K562 (cell line): ENCODE data around the gene DYNC1I1. TPM values are rescaled to one million over a fixed set of nuclear protein-coding genes. Genes with fewer than 3 reads are reported as not detected.

Experiments
- ATAC-seq: fragments of 200-7000 bp; cut with Tn5 transposase; 3 replicates; pipeline ENCODE4 v1.9.1; 2020; ENCODE audit warnings: moderate library complexity
- BruUV-seq: library from RNA; stranded (reverse); fragments of 400-500 nt; replicated peaks from 2 replicates; lab custom pipeline; 2021; lab: Mats Ljungman, UMichigan
- CTCF ChIA-PET: fragments of 300-600 bp; formaldehyde crosslinking; extraction: SDS; loops from one replicate; lab custom pipeline; 2021; ENCODE audit warnings: low intra/inter-chr PET ratio; lab: Yijun Ruan, JAX
- POLR2A ChIA-PET: fragments of 300-600, 350-650 bp; sonication (Branson Sonifier 250); formaldehyde crosslinking; extraction: SDS; loops from one replicate; lab custom pipeline; 2021; ENCODE audit warnings: antibody characterized with exemption, inconsistent platforms; lab: Yijun Ruan, JAX
- DNase-seq, 4 experiments: peaks; one replicate each; pipeline versions ENCODE4 v3.0.0 to v3.0.0-alpha.2; 2011 to 2018; ENCODE audit warnings: low spot score in 3 of 4, mixed read lengths in 3 of 4; ENCODE audit errors: extremely low read depth in 1 of 4
- FAIRE-seq: peaks from 2 replicates; lab custom pipeline; 2011; peaks lifted over from hg19 to GRCh38; lab: Jason Lieb, UNC
- H2AFZ ChIP-seq: 2 replicates; pipeline ENCODE4 v1.6.0; 2011; ENCODE audit warnings: low read depth, low read length, control low read depth, inconsistent platforms
- H3K27ac ChIP-seq: fragments of 200-600 bp; 3 replicates; pipeline ENCODE4 v1.8.0; 2011; ENCODE audit warnings: low read depth, mild to moderate bottlenecking, control low read depth, inconsistent platforms, low read length, moderate library complexity, mixed read lengths; ENCODE audit errors: extremely low read depth
- H3K27me3 ChIP-seq, 2 experiments: fragments of 300-600 bp in 1 of 2; 2 replicates in 1 of 2; 3 replicates in 1 of 2; pipeline versions ENCODE4 v1.6.0 to v1.8.0; 2011; ENCODE audit warnings: inconsistent platforms in 2 of 2, low read length in 2 of 2, mild to moderate bottlenecking in 1 of 2, mixed read lengths in 1 of 2, moderate library complexity in 1 of 2; ENCODE audit not compliant: control insufficient read depth in 2 of 2, insufficient read depth in 2 of 2
- H3K36me3 ChIP-seq: fragments of 300-600 bp; 3 replicates; pipeline ENCODE4 v1.8.0; 2011; ENCODE audit warnings: mild to moderate bottlenecking, low read length, inconsistent platforms; ENCODE audit not compliant: control insufficient read depth, insufficient read depth
- H3K4me1 ChIP-seq, 2 experiments: fragments of 200-600 bp in 1 of 2; replicated peaks in 1 of 2; 2 replicates in 1 of 2; 3 replicates in 1 of 2; pipeline versions ENCODE4 v1.5.1 to v1.8.0; 2011; ENCODE audit warnings: inconsistent platforms in 2 of 2, low read length in 2 of 2, mild to moderate bottlenecking in 1 of 2, mixed read lengths in 1 of 2, moderate library complexity in 1 of 2; ENCODE audit not compliant: control insufficient read depth in 2 of 2, insufficient read depth in 2 of 2
- H3K4me2 ChIP-seq: 2 replicates; pipeline ENCODE4 v1.6.1; 2011; ENCODE audit warnings: low read length, control low read depth, inconsistent platforms, mixed read lengths; ENCODE audit not compliant: insufficient read depth
- H3K4me3 ChIP-seq: fragments of 200-600 bp; sonication (generic), shearing (Covaris generic); 2 replicates; pipeline ENCODE4 v1.5.1; 2016; ENCODE audit warnings: control low read depth, inconsistent platforms
- H3K79me2 ChIP-seq: fragments of 200-600 bp; 3 replicates; pipeline ENCODE4 v1.8.0; 2011; ENCODE audit warnings: low read length, inconsistent platforms; ENCODE audit not compliant: control insufficient read depth, insufficient read depth
- H3K9ac ChIP-seq, 2 experiments: 2 replicates each; pipeline versions ENCODE4 v1.6.0 to v1.6.1; 2011; ENCODE audit warnings: low read depth in 2 of 2, low read length in 2 of 2, control low read depth in 1 of 2, inconsistent platforms in 1 of 2, mild to moderate bottlenecking in 1 of 2, mixed read lengths in 1 of 2; ENCODE audit not compliant: insufficient read depth in 1 of 2
- H3K9me1 ChIP-seq: one replicate; pipeline ENCODE4 v1.6.0; 2011; ENCODE audit warnings: inconsistent platforms, mild to moderate bottlenecking, low read length, moderate library complexity; ENCODE audit not compliant: control insufficient read depth, insufficient read depth
- H3K9me3 ChIP-seq: replicated peaks from 2 replicates; pipeline ENCODE4 v1.5.1; 2011; ENCODE audit warnings: low read depth, low read length, inconsistent platforms; ENCODE audit not compliant: control insufficient read depth, insufficient read depth
- H4K20me1 ChIP-seq: replicated peaks from 2 replicates; pipeline ENCODE4 v1.6.1; 2011; ENCODE audit warnings: low read length, inconsistent platforms, mixed read lengths; ENCODE audit not compliant: control insufficient read depth, insufficient read depth
- ATF7 ChIP-seq: fragments of 450-650 bp; IDR thresholded peaks from 2 replicates; pipeline ENCODE4 v1.7.1; 2014; ENCODE audit warnings: mild to moderate bottlenecking, moderate library complexity
- CXXC5 ChIP-seq: fragments of 250-450 bp; sonication (Bioruptor Pico); IDR thresholded peaks from 2 replicates; pipeline ENCODE4 v1.8.0; 2022; ENCODE audit warnings: inconsistent platforms, mild to moderate bottlenecking, moderate library complexity
- ESRRA ChIP-seq: fragments of 450-650 bp; IDR thresholded peaks from 2 replicates; pipeline ENCODE4 v1.6.1; 2014; ENCODE audit warnings: low read depth, mild to moderate bottlenecking, moderate library complexity, borderline replicate concordance
- MXD1 ChIP-seq: fragments of 250-450 bp; sonication (Bioruptor Pico); IDR thresholded peaks from 2 replicates; pipeline ENCODE4 v1.8.0; 2021; ENCODE audit warnings: borderline replicate concordance, mild to moderate bottlenecking, moderate library complexity; ENCODE audit not compliant: poor library complexity, severe bottlenecking
- NR2C2 ChIP-seq, 2 experiments: fragments of 200-800 bp in 1 of 2; sonication (Bioruptor generic) in 1 of 2; sonication (generic) in 1 of 2; formaldehyde crosslinking in 1 of 2; IDR thresholded peaks; 2 replicates each; pipeline versions ENCODE4 v1.6.1 to v1.8.0; 2016 to 2022; ENCODE audit warnings: mild to moderate bottlenecking in 1 of 2, missing compliant biosample characterization in 1 of 2, missing genetic modification characterization in 1 of 2, missing genetic modification reagents in 1 of 2
- RBM15 ChIP-seq: fragments of 200-400 bp; formaldehyde crosslinking; IDR thresholded peaks from 2 replicates; pipeline ENCODE4 v1.6.1; 2018; ENCODE audit warnings: mild to moderate bottlenecking, low read length, moderate library complexity; ENCODE audit not compliant: insufficient read depth
- RCOR1 ChIP-seq, 2 experiments: IDR thresholded peaks; 2 replicates each; pipeline ENCODE4 v1.6.1; 2012; ENCODE audit warnings: low read depth in 2 of 2, low read length in 2 of 2, borderline replicate concordance in 1 of 2, improper control_type of control experiment in 1 of 2
- STAT5B ChIP-seq: fragments of 250-450 bp; sonication (Bioruptor Pico); IDR thresholded peaks from 2 replicates; pipeline ENCODE4 v1.8.0; 2021; ENCODE audit warnings: mild to moderate bottlenecking, inconsistent platforms
- STAT6 ChIP-seq: sonication (generic); formaldehyde crosslinking; IDR thresholded peaks from 2 replicates; pipeline ENCODE4 v1.8.1; 2023; ENCODE audit warnings: mild to moderate bottlenecking, missing genetic modification reagents
- TAF9B ChIP-seq: fragments of 450-650 bp; IDR thresholded peaks from 2 replicates; pipeline ENCODE4 v1.6.1; 2018; ENCODE audit warnings: mild to moderate bottlenecking; ENCODE audit not compliant: partially characterized antibody
- TFAM ChIP-seq: fragments of 250-450 bp; sonication (Bioruptor Pico); conservative IDR thresholded peaks from 2 replicates; pipeline ENCODE4 v1.5.0; 2021; ENCODE audit warnings: mild to moderate bottlenecking, moderate library complexity
- ZBTB9 ChIP-seq: fragments of 450-650 bp; formaldehyde crosslinking; IDR thresholded peaks from 2 replicates; pipeline ENCODE4 v1.4.0; 2020; ENCODE audit warnings: mild to moderate bottlenecking, moderate library complexity
- ZFPM2 ChIP-seq: fragments of 250-450 bp; sonication (Bioruptor Pico); IDR thresholded peaks from 2 replicates; pipeline ENCODE4 v1.5.1; 2022; ENCODE audit warnings: mild to moderate bottlenecking
- ZNF436 ChIP-seq: fragments of 250-450, 450-650 bp; sonication (Bioruptor Pico); formaldehyde crosslinking; IDR thresholded peaks from 2 replicates; pipeline ENCODE4 v1.7.0; 2020; ENCODE audit warnings: mild to moderate bottlenecking
- ZNF586 ChIP-seq: fragments of 450-650 bp; formaldehyde crosslinking; conservative IDR thresholded peaks from 2 replicates; pipeline ENCODE4 v1.4.0; 2020; ENCODE audit warnings: mild to moderate bottlenecking, moderate library complexity
- WGBS: fragments of 100-300 bp; shearing (Covaris generic); methylation state at CpG from one replicate; pipeline ENCODE4 v1.1.6; 2016; ENCODE audit warnings: low coverage, mixed read lengths; ENCODE audit not compliant: insufficient coverage; ENCODE audit errors: missing lambda C conversion rate; 5-methylcytosine and 5-hydroxymethylcytosine counted together
- in situ Hi-C: fragments of 300-500 bp; cut with MboI; formaldehyde crosslinking; loops from 4 replicates; pipeline ENCODE4 v1.15.0; 2018; ENCODE audit warnings: inconsistent platforms, mixed read lengths
- intact Hi-C: fragments of 100-400 bp; cut with micrococcal nuclease; formaldehyde crosslinking; loops from 2 replicates; pipeline ENCODE4 v1.14.2; 2022
- polyA plus RNA-seq, 8 experiments: library from polyadenylated mRNA; depleted of rRNA in 4 of 8; stranded (reverse) in 5 of 8; unstranded in 3 of 8; fragments of >200 nt; fragmentation: Nextera tagmentation in 2 of 8; fragmentation: Illumina TruSeq in 1 of 8; extraction: Ambion mirVana in 2 of 8; extraction: Trizol in 1 of 8; gene quantifications; 2 replicates each; pipeline versions ENCODE4 v1.2.1 to v1.2.3, GENCODE V29; 2011 to 2014; ENCODE audit warnings: inconsistent platforms in 1 of 8, missing spikeins in 1 of 8
- total RNA-seq, 7 experiments: library from RNA; depleted of rRNA in 6 of 7; stranded (reverse); fragments of >200 nt in 6 of 7; fragmentation: Illumina TruSeq in 2 of 7; extraction: Trizol in 2 of 7; gene quantifications; 2 replicates each; pipeline versions ENCODE4 v1.2.1 to v1.2.3, GENCODE V29; 2011 to 2021; ENCODE audit warnings: low replicate concordance in 1 of 7

The DYNC1I1 gene
- total and polyA plus RNA-seq, 9 of the 15 experiments (the other 6 are each of a cell fraction or from before 2014, with no cell fraction given) = 0.22 to 1.5 (median 0.44) TPM

- no peak for TF ChIP-seq TFAM (CRISPR knock-in tag)
- TF ChIP-seq ZNF436 (CRISPR knock-in tag) = no peak
- TF ChIP-seq ESRRA = no peak
- no peak for TF ChIP-seq STAT5B (CRISPR knock-in tag)
- TF ChIP-seq, all 486 proteins: peak for 0
Measured at GRCh38 chr7:96061844-96062243, 289.5 kb downstream of the DYNC1I1 start (continued).

GRCh38 chr7:96067321-96067720 lies 295.0 kb downstream of the DYNC1I1 start:
- H3K9me1 ChIP-seq = no peaks in the 10 kb centered on the region
- H2AFZ ChIP-seq = no peak overlapping the region
- in situ Hi-C loops (no loop called here), intact Hi-C loops (no loop called here)
- peaks cover 0 to 6% of the 10 kb centered on the region in 2 experiments; a peak in 2 of 5 replicates for H3K27me3 ChIP-seq
- H3K9ac ChIP-seq = no peak overlapping the region
- no peaks in the 10 kb centered on the region for H3K4me1 ChIP-seq
- no peak for ATAC-seq
- no peak overlapping the region for H3K27ac ChIP-seq
- no peaks in the 10 kb centered on the region for H3K36me3 ChIP-seq
- no peaks in the 10 kb centered on the region for H3K79me2 ChIP-seq
- DNase-seq = no peak
- FAIRE-seq = no peak
- no peaks in the 10 kb centered on the region for H4K20me1 ChIP-seq
- no TSS peak for BruUV-seq
- 0% methylated on average over 1 of the region's 1 CpG for WGBS
- ChIA-PET CTCF (no interaction called here), POLR2A (no interaction called here)
- no peaks in the 10 kb centered on the region for H3K9me3 ChIP-seq
- H3K4me3 ChIP-seq = no peak overlapping the region
- no peak overlapping the region for H3K4me2 ChIP-seq
- TF ChIP-seq MXD1 (CRISPR knock-in tag) (no peak), ZNF586 (CRISPR knock-in tag) (no peak), STAT6 (no peak), ZFPM2 (CRISPR knock-in tag) (no peak), TAF9B (no peak), CXXC5 (CRISPR knock-in tag) (no peak), RBM15 (no peak), NR2C2 (CRISPR knock-in tag; IDR thresholded peaks at IDR 0.05) (no peak), NR2C2 (tag; IDR thresholded peaks at IDR 0.05) (no peak), ZBTB9 (CRISPR knock-in tag) (no peak), ATF7 (no peak), RCOR1 (IDR thresholded peaks at IDR 0.05; ENCODE audit: borderline replicate concordance in 1 of 2, low read depth in 2 of 2, low read length in 2 of 2) (no peak)
